DMS53 treated with DMSO at 0.1 percent for 48 hours (cell line): ENCODE measurements around the gene CTRB2.
"Not testable (repeated sequence)": the region's sequence is repeated elsewhere in the genome, so short reads cannot be mapped to it uniquely, and the experiment has no call there.

Source experiments
- DNase-seq: peaks from one replicate; lab custom pipeline; 2025; ENCODE audit not compliant: unreplicated experiment; lab: John Stamatoyannopoulos, UW

CTRB2 gene

GRCh38 chr16:75242436-75243078 lies 35.6 kb upstream of the CTRB2 start:
- not testable (repeated sequence) for DNase-seq

- no peak for DNase-seq
Measured at GRCh38 chr16:75241955-75242354, 35.0 kb upstream of the CTRB2 start.

DNA sequence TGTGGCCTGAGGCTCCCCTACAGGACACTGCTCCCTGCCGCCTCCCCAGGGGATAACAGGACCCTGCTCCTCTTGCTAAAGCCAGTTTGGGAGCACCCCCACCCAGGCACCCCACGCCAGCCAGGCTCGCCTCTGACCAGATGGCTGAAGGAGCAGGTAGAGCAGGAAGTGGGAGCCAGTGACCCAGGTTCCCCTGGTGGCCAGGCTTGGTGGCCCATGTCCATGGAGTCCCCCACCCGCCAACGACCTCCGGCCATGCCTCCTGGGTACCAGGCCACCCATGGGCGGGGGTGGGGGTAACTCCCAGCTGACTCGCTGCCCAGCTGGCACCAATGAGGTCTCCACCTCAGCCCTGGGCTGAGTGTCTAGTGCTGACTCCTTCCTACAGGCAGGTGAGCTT lies 34.5 kb upstream of the CTRB2 start:
- DNase-seq = no peak

DNA sequence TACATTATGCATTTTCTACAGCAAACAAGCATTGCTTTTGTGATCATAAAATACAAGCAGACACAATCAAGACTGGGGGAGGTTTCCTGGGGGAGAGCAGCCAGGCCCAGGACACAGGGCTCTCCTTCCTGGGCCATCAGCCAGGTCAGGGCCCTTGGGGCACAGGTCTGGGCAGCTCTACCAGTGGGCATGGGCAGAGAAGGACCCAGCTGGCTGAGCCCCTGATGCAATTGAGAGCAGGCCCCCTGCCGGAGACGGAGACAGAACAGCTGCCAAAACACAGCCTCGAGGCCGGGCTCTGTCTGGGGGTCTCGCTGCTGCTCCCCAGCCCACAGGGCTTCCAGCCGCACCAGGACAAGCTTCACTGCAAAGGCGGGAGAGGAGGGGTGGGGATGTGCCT lies 33.7 kb upstream of the CTRB2 start:
- DNase-seq = not testable (repeated sequence)

DNA sequence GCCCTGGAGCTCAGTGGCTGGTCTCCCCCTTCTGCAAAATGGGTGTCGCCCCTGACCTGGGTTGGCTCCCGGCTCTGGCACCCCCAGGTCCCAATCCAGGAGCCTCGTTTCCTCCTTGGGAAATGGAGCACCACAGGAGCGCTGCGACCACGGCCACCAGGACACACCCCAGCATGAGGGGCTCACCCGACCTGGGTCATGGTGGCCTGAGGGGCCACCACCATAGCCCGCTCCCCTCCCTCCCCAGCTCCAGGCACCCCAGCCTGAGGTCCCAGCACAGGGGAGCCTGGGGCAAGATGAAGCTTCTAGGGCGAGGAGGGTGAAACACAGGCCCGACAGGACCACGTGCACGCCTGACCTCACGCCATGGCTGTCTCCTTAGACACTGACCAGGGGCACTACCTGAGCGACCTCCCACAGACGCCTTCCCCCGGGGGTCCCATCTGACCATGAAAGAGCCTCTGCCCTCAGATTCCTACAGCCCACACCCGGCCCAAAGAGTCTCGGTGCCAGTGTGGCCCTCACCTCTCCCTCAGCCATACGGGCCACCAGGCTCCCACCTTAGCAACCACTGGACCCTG lies 32.7 kb upstream of the CTRB2 start:
- DNase-seq = no peak

- DNase-seq = no peak
Measured at GRCh38 chr16:75238853-75239541, 32.0 kb upstream of the CTRB2 start.

DNA sequence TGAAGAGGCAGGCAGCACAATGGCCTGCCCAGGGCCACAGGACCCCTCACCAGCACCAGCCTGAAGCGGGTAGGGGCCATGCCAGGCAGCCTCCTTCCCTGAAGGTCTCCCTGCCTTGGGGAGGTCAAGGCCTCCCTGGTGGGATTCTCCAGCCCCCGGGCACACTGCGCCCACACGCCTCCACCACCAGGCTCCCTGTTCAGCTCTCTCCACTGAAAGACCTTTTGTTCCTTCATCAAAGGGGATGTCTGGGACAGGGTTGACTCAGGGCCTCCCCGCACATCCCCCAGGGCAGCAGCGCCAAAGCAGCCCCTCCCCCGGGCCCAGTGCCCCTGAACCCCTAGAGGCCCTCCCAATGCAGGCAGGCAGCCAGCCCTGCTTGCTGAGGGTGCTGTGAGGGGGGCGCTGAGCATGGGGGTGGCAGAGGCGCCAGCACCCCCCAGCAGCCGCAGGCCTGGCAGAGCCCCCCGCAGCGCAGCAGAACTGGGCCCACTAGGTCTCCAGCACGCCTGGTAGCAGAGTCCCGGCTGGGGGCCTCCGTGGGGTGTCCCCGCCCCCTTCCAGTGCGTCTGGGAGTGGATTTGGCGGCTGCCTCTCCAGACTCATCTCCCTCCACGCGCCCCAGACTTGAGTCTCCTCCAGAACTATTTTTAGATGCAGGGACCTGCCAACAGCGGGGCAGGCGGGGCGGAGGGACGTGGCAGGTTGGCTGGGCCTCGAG lies 31.3 kb upstream of the CTRB2 start:
- no peak for DNase-seq

GRCh38 chr16:75237398-75238131 lies 30.6 kb upstream of the CTRB2 start:
- DNase-seq = no peak

DNA sequence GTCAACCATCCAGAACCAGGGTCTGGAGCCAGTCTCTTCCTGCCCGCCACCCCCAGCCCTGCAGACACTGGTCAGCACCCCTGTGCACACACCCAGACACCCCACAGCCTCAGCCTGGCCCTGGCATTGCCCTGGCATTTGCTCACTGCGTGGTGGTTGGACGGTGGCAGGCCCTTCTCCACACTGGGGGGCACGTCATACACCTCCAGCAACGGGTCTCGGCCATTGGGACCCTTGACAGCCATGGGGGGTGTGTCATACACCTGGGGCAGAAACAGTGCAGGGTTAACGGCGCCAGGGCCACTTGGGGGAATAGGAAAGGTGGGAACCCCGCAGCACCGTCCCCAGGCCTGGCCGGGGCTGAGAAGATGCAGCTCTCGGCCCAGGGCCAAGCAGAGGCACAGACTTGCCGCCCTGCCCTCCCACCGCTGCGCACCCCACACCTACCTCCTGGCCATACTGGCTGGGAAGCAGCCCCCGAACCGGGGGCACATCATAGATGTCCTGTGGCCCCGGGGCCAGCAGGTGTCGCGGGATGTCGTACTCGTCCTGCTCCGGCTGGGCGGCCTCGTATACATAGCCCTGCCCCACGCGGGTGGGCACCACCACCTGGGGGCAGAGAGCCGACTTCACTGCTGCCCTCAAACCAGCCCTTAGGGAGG lies 29.9 kb upstream of the CTRB2 start:
- DNase-seq = no peak

- DNase-seq = no peak
Measured at GRCh38 chr16:75236232-75236631, 29.3 kb upstream of the CTRB2 start.

GRCh38 chr16:75235721-75236193 lies 28.8 kb upstream of the CTRB2 start:
- DNase-seq = no peak

DNA sequence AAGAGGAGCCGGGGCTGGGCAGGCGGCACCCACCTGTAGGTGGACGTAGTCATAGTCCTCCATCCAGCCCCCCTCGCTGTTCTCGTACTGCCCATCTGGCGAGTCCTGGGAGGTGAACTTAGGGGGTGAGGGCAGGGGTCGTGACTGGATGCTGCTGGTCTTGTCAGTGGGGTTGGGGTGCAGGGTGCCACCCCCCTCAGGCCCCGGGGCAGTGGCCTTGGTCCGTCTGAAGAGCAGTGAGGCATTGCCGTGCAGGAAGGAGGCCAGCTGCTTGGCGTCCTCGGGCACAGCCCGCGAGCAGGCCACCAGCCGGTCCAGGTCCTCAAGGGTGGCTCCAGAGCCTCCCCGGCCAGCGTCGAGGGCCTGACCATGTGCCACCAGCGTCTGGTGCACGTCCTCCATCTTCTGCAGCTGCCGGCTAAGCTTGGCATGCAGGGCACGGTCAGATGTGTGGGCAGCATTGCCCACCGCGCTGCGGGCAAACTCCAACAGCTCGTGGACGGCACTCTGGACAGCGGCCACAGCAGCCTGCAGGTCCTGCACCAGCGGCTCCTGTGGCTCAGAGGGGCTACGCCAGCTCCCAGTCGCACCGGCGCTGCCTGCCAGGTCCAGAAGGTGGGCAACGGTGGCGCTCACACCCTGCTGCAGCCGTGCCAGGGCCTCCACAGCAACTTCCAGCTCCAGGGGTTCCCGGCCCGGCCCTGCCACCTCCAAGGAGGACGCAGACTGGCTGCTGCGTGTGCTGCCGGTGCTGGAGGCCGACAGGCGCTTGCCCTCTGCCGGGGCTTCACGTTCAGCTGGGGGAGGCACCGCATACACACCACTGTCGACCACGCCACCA lies 28.1 kb upstream of the CTRB2 start:
- no peak for DNase-seq

DNA sequence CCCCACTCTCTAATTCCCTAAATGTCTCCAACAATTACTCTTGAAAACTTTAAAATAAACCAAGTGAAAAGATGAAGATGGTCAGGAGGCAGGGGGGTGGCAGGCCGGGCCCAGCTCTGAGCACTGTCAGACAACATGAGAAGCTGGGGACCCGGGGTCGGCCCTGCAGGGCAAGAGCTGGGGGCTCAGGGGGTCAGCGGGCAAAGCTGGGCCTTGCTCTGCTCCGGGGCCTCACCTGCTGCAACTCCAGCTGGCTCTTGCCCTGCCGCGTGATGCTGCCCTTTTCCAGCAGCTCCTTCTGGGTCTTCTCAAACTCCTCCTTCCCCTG lies 26.6 kb upstream of the CTRB2 start:
- no peak for DNase-seq

DNA sequence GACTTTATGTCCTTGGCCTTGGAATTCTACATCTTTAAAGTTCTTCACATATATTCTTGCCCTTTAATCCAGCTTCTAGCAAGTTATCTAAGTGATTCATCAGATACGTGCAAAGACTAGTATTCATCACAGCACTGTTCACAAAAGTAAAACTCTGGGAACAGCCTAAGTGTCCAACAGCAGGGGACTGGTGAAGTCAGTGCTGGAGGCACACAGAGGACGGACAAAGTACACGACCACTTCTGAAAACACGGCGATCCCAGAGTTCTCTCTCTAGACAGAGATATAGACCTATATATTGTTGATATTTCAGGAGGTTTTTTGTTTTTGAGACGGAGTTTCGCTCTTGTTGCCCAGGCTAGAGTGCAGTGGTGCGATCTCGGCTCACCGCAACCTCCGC lies 24.6 kb upstream of the CTRB2 start:
- DNase-seq = no peak

DNA sequence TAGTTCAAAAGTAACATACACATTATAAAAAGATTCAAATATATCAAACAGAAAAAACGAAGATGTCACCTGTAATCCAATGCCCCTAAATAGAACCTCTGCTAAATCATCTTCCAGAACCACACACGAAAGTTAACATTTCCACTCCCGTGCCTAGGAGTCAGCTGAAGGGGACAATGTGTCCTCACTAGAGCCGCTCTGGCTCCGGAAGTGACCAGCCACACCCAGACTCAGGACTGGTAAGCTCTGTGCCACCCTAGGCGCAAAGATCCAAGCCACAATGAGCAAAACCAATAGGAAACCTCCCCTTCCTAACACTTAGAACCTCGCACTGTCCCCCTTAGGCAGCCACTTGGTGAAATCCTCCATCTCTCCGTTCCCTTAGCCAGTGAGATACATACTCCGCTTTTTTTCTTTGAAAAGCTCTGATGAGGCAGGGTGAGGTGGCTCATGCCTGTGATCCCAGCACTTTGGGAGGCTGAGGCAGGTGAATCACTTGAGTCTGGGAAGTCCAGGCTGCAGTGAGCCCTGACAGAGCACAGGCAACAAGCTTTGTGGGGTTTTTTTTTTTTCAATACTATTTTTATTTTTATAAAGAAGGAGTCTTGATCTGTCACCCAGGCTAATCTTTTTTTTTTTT lies 23.6 kb upstream of the CTRB2 start:
- DNase-seq = no peak

- no peak for DNase-seq
Measured at GRCh38 chr16:75229172-75230031, 22.4 kb upstream of the CTRB2 start.

- DNase-seq = no peak
Measured at GRCh38 chr16:75228143-75228976, 21.4 kb upstream of the CTRB2 start.
